Measurements from ENCODE around the gene CBARP. TPM values are rescaled to one million over a fixed set of nuclear protein-coding genes. Genes with fewer than 3 reads are reported as not detected.

Gene CBARP
- total and polyA plus RNA-seq, 9 of the 15 experiments (the other 6 are each of a cell fraction or from before 2014, with no cell fraction given), result 0.03 to 8.9 (median 1.2) TPM; not detected in 1

DNA sequence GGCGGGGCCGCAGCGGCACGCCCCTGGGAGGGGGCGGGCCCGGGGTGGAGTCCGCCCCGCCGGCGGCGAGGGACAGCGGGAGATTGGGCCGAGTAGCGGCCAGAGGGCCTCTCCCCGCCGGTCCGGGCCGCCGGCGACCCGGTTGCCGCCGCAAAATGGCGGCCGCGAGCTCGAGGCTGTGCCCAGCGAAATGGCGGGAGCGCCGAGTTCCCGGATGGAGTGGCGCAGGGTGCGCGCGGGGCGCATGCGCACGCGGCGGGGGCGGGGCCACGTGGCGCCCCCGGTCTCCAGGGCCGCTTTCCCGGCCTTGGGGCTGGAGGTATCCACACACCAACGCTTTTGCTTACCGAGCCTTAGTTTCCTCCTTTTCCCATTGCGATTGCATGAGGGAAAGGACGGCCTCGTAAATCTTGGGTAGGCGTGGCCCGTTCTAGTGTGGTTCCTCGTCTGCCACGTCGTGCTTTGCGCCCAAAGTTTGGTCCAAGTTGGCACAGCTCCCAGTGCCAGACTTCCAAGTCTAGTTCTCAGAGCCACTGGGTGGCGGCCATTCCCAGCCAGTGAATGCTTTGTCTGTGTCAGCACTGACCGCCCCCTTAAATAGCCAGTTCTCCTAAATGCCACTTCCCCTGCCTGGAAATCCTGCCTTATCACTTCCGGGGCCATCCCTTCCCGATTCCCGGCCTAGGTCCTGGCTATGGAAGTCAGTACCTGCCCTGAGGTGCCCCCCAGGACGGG lies 31.8 kb upstream of the CBARP start (continued):
- TF ChIP-seq, protein P1, sequence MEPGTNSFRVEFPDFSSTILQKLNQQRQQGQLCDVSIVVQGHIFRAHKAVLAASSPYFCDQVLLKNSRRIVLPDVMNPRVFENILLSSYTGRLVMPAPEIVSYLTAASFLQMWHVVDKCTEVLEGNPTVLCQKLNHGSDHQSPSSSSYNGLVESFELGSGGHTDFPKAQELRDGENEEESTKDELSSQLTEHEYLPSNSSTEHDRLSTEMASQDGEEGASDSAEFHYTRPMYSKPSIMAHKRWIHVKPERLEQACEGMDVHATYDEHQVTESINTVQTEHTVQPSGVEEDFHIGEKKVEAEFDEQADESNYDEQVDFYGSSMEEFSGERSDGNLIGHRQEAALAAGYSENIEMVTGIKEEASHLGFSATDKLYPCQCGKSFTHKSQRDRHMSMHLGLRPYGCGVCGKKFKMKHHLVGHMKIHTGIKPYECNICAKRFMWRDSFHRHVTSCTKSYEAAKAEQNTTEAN (CRISPR knock-in tag; IDR thresholded peaks at IDR 0.05), result no peak
- TF ChIP-seq MYBL2 (IDR thresholded peaks at IDR 0.05; ENCODE audit: low read depth), result no peak
- no peak for TF ChIP-seq MYBL2 (CRISPR knock-in tag; IDR thresholded peaks at IDR 0.05; ENCODE audit: borderline replicate concordance)
- TF ChIP-seq CBFA2T3 (IDR thresholded peaks at IDR 0.05), result no peak
- TF ChIP-seq, protein P2, sequence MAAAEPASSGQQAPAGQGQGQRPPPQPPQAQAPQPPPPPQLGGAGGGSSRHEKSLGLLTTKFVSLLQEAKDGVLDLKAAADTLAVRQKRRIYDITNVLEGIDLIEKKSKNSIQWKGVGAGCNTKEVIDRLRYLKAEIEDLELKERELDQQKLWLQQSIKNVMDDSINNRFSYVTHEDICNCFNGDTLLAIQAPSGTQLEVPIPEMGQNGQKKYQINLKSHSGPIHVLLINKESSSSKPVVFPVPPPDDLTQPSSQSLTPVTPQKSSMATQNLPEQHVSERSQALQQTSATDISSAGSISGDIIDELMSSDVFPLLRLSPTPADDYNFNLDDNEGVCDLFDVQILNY (CRISPR knock-in tag; IDR thresholded peaks at IDR 0.05), result no peak
- no peak for TF ChIP-seq JUND (IDR thresholded peaks at IDR 0.05; ENCODE audit: borderline replicate concordance, low read depth, low read length)
- no peak for TF ChIP-seq JUND (tag; IDR thresholded peaks at IDR 0.05; ENCODE audit: borderline replicate concordance, low read depth, low read length)
- TF ChIP-seq, protein P3, sequence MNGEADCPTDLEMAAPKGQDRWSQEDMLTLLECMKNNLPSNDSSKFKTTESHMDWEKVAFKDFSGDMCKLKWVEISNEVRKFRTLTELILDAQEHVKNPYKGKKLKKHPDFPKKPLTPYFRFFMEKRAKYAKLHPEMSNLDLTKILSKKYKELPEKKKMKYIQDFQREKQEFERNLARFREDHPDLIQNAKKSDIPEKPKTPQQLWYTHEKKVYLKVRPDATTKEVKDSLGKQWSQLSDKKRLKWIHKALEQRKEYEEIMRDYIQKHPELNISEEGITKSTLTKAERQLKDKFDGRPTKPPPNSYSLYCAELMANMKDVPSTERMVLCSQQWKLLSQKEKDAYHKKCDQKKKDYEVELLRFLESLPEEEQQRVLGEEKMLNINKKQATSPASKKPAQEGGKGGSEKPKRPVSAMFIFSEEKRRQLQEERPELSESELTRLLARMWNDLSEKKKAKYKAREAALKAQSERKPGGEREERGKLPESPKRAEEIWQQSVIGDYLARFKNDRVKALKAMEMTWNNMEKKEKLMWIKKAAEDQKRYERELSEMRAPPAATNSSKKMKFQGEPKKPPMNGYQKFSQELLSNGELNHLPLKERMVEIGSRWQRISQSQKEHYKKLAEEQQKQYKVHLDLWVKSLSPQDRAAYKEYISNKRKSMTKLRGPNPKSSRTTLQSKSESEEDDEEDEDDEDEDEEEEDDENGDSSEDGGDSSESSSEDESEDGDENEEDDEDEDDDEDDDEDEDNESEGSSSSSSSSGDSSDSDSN (IDR thresholded peaks at IDR 0.05; ENCODE audit: borderline replicate concordance in 1 of 2, low read depth in 2 of 2, low read length in 2 of 2), result no peak
- TF ChIP-seq TFAM (CRISPR knock-in tag; conservative IDR thresholded peaks at IDR 0.05), result no peak
- TF ChIP-seq ZNF436 (CRISPR knock-in tag; IDR thresholded peaks at IDR 0.05), result no peak
- no peak for TF ChIP-seq EZH2 (IDR thresholded peaks at IDR 0.05; ENCODE audit: borderline replicate concordance, low read depth, low read length)
- no peak for TF ChIP-seq PTTG1 (tag; IDR thresholded peaks at IDR 0.05; ENCODE audit: low read depth)
- TF ChIP-seq L3MBTL2 (IDR thresholded peaks at IDR 0.05), result peak; percentile 95
- no peak for TF ChIP-seq NR1H2 (CRISPR knock-in tag; IDR thresholded peaks at IDR 0.05)
- no peak for TF ChIP-seq MIER1 (IDR thresholded peaks at IDR 0.05; ENCODE audit: low read depth)
- TF ChIP-seq, protein P4, sequence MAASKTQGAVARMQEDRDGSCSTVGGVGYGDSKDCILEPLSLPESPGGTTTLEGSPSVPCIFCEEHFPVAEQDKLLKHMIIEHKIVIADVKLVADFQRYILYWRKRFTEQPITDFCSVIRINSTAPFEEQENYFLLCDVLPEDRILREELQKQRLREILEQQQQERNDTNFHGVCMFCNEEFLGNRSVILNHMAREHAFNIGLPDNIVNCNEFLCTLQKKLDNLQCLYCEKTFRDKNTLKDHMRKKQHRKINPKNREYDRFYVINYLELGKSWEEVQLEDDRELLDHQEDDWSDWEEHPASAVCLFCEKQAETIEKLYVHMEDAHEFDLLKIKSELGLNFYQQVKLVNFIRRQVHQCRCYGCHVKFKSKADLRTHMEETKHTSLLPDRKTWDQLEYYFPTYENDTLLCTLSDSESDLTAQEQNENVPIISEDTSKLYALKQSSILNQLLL (CRISPR knock-in tag; IDR thresholded peaks at IDR 0.05; ENCODE audit: borderline replicate concordance), result no peak
- TF ChIP-seq GTF2F1 (IDR thresholded peaks at IDR 0.05; ENCODE audit: low read depth, low read length), result no peak
- TF ChIP-seq RBM15 (IDR thresholded peaks at IDR 0.05; ENCODE audit: insufficient read depth, low read length), result no peak
- TF ChIP-seq SAFB2 (IDR thresholded peaks at IDR 0.05; ENCODE audit: borderline replicate concordance, low read depth, low read length, severe bottlenecking), result no peak
- peak; percentile 97 to 99 (median 99) for TF ChIP-seq YY1 (IDR thresholded peaks at IDR 0.05; ENCODE audit: borderline replicate concordance in 1 of 3, control insufficient read depth in 1 of 3, extremely low read depth in 1 of 3, insufficient read depth in 3 of 3, insufficient read length in 1 of 3, insufficient replicate concordance in 2 of 3, low read depth in 1 of 3, low read length in 2 of 3)
- TF ChIP-seq TEAD1 (CRISPR knock-in tag; IDR thresholded peaks at IDR 0.05), result peak in 1 of 2 experiments; percentile 68; a peak in 2 of 4 replicates
- no peak for TF ChIP-seq MCM3 (IDR thresholded peaks at IDR 0.05)

Data from K562 (cell line).